H1 (cell line): ENCODE measurements around the gene CAMK2D. TPM values are rescaled to one million over a fixed set of nuclear protein-coding genes. Genes with fewer than 3 reads are reported as not detected.

Experiments used
- CTCF ChIA-PET: fragments of 300-600 bp; sonication (Branson Sonifier 250); formaldehyde crosslinking; loops from one replicate; lab custom pipeline; 2021; ENCODE audit not compliant: partially characterized antibody; lab: Charles Lee
- POLR2A ChIA-PET: fragments of 300-600 bp; sonication (Branson Sonifier 250); formaldehyde crosslinking; loops from one replicate; lab custom pipeline; 2021; ENCODE audit warnings: inconsistent platforms; ENCODE audit not compliant: partially characterized antibody; lab: Charles Lee
- DNase-seq, 2 experiments: peaks; one replicate each; pipeline versions ENCODE4 v3.0.0 to v3.0.0-alpha.2; 2010 to 2022; ENCODE audit warnings: low spot score in 2 of 2, low read depth in 1 of 2, mixed read lengths in 1 of 2
- FAIRE-seq: peaks from 2 replicates; lab custom pipeline; 2011; peaks lifted over from hg19 to GRCh38; lab: Jason Lieb, UNC
- H2AFZ ChIP-seq: 2 replicates; pipeline ENCODE4 v1.8.1; 2012; ENCODE audit warnings: low read length, inconsistent platforms
- H2AK5ac ChIP-seq: 2 replicates; pipeline ENCODE4 v1.6.1; 2013; ENCODE audit warnings: low read depth, low read length
- H2BK120ac ChIP-seq: replicated peaks from 2 replicates; pipeline ENCODE3; 2013; ENCODE audit warnings: low read depth, low read length, inconsistent platforms
- H2BK12ac ChIP-seq: 2 replicates; pipeline ENCODE4 v1.6.1; 2013; ENCODE audit warnings: low read depth, low read length
- H2BK15ac ChIP-seq: 2 replicates; pipeline ENCODE4 v1.6.1; 2013; ENCODE audit warnings: low read length
- H2BK20ac ChIP-seq: 2 replicates; pipeline ENCODE4 v1.6.1; 2013; ENCODE audit warnings: low read length
- H2BK5ac ChIP-seq: 2 replicates; pipeline ENCODE4 v1.6.1; 2013; ENCODE audit warnings: low read depth, low read length
- H3K14ac ChIP-seq: 2 replicates; pipeline ENCODE4 v1.6.1; 2013; ENCODE audit warnings: inconsistent platforms; ENCODE audit not compliant: insufficient read length
- H3K18ac ChIP-seq: 2 replicates; pipeline ENCODE4 v1.6.1; 2013; ENCODE audit warnings: low read length; ENCODE audit errors: extremely low read depth
- H3K23ac ChIP-seq: 2 replicates; pipeline ENCODE4 v1.6.1; 2013; ENCODE audit warnings: inconsistent platforms; ENCODE audit not compliant: insufficient read length
- H3K23me2 ChIP-seq: 2 replicates; pipeline ENCODE4 v1.6.1; 2013; ENCODE audit warnings: low read depth, low read length
- H3K27ac ChIP-seq: 2 replicates; pipeline ENCODE4 v1.6.1; 2011; ENCODE audit warnings: low read depth, low read length, inconsistent platforms
- H3K27me3 ChIP-seq, 4 experiments: replicated peaks in 1 of 4; 1 replicate in 1 of 4; 2 replicates in 3 of 4; pipeline versions ENCODE4 v1.6.1 to v1.8.1; 2011 to 2013; ENCODE audit warnings: low read length in 3 of 4, mild to moderate bottlenecking in 3 of 4, inconsistent platforms in 2 of 4, mixed read lengths in 2 of 4, moderate library complexity in 1 of 4; ENCODE audit not compliant: control insufficient read depth in 3 of 4, insufficient read depth in 3 of 4; ENCODE audit errors: extremely low read depth in 1 of 4
- H3K36me3 ChIP-seq, 4 experiments: 2 replicates each; pipeline versions ENCODE4 v1.6.1 to v1.8.1; 2011 to 2013; ENCODE audit warnings: mild to moderate bottlenecking in 4 of 4, low read length in 3 of 4, moderate library complexity in 2 of 4, control low read depth in 1 of 4, inconsistent platforms in 1 of 4; ENCODE audit not compliant: insufficient read depth in 4 of 4, control insufficient read depth in 2 of 4
- H3K4ac ChIP-seq: replicated peaks from 2 replicates; pipeline ENCODE3; 2013; ENCODE audit warnings: low read length, low read depth, mixed read lengths, inconsistent platforms; ENCODE audit not compliant: insufficient read length
- H3K4me1 ChIP-seq, 4 experiments: replicated peaks in 1 of 4; 1 replicate in 1 of 4; 2 replicates in 3 of 4; pipeline versions ENCODE4 v1.6.1 to v1.8.1; 2011 to 2013; ENCODE audit warnings: low read length in 3 of 4, inconsistent platforms in 2 of 4, mixed read lengths in 1 of 4; ENCODE audit not compliant: insufficient read depth in 4 of 4, control insufficient read depth in 3 of 4
- H3K4me2 ChIP-seq, 2 experiments: 2 replicates each; pipeline versions ENCODE4 v1.6.1 to v1.8.1; 2011 to 2013; ENCODE audit warnings: low read depth in 2 of 2, low read length in 2 of 2, control low read depth in 1 of 2, inconsistent platforms in 1 of 2, mild to moderate bottlenecking in 1 of 2; ENCODE audit not compliant: insufficient read depth in 1 of 2
- H3K4me3 ChIP-seq, 4 experiments: fragments of 200-600, 300-600 bp in 1 of 4; sonication (generic), shearing (Covaris generic), sonication (Bioruptor Twin) in 1 of 4; 2 replicates each; pipeline versions ENCODE4 v1.5.1 to v1.8.1; 2011 to 2016; ENCODE audit warnings: low read length in 4 of 4, low read depth in 3 of 4, control low read depth in 2 of 4, inconsistent platforms in 2 of 4, mild to moderate bottlenecking in 2 of 4, mixed read lengths in 1 of 4, moderate library complexity in 1 of 4; ENCODE audit not compliant: insufficient read depth in 2 of 4; ENCODE audit errors: extremely low read depth in 1 of 4
- H3K56ac ChIP-seq: replicated peaks from 2 replicates; pipeline ENCODE3; 2013; ENCODE audit warnings: low read depth, mild to moderate bottlenecking, mixed read lengths, low read length, inconsistent platforms; ENCODE audit not compliant: insufficient read length
- H3K79me1 ChIP-seq: 2 replicates; pipeline ENCODE4 v1.6.1; 2013; ENCODE audit warnings: low read depth, low read length, control low read depth
- H3K79me2 ChIP-seq, 2 experiments: 2 replicates each; pipeline versions ENCODE4 v1.6.1 to v1.8.1; 2012 to 2013; ENCODE audit warnings: low read length in 2 of 2, mild to moderate bottlenecking in 2 of 2, inconsistent platforms in 1 of 2; ENCODE audit not compliant: insufficient read depth in 2 of 2, control insufficient read depth in 1 of 2
- H3K9ac ChIP-seq, 4 experiments: replicated peaks in 1 of 4; 1 replicate in 1 of 4; 2 replicates in 3 of 4; pipeline versions ENCODE4 v1.6.1 to v1.8.1; 2011 to 2013; ENCODE audit warnings: low read depth in 3 of 4, low read length in 3 of 4, control low read depth in 2 of 4, mild to moderate bottlenecking in 2 of 4, moderate library complexity in 2 of 4, inconsistent platforms in 1 of 4; ENCODE audit errors: extremely low read depth in 1 of 4
- H3K9me3 ChIP-seq, 2 experiments: 2 replicates each; pipeline versions ENCODE4 v1.6.1 to v1.8.1; 2012 to 2013; ENCODE audit warnings: mild to moderate bottlenecking in 2 of 2, moderate library complexity in 2 of 2, control low read depth in 1 of 2, inconsistent platforms in 1 of 2, low read depth in 1 of 2, low read length in 1 of 2, mixed read lengths in 1 of 2; ENCODE audit not compliant: insufficient read depth in 2 of 2
- H4K20me1 ChIP-seq, 2 experiments: replicated peaks in 1 of 2; 2 replicates each; pipeline versions ENCODE3 to v1.8.1; 2011 to 2013; ENCODE audit warnings: inconsistent platforms in 2 of 2, low read length in 2 of 2, mild to moderate bottlenecking in 1 of 2; ENCODE audit not compliant: insufficient read depth in 2 of 2, control insufficient read depth in 1 of 2
- H4K5ac ChIP-seq: 2 replicates; pipeline ENCODE4 v1.6.1; 2013; ENCODE audit warnings: low read length, low read depth, mixed read lengths, inconsistent platforms; ENCODE audit not compliant: insufficient read length
- H4K8ac ChIP-seq: 2 replicates; pipeline ENCODE4 v1.8.0; 2013; ENCODE audit warnings: mild to moderate bottlenecking, moderate library complexity, low read length, inconsistent platforms; ENCODE audit not compliant: insufficient read depth; ENCODE audit errors: extremely low read depth
- H4K91ac ChIP-seq: replicated peaks from 2 replicates; pipeline ENCODE3; 2013; ENCODE audit warnings: low read length, mixed read lengths, inconsistent platforms; ENCODE audit not compliant: insufficient read length
- BRCA1 ChIP-seq: IDR thresholded peaks from 2 replicates; pipeline ENCODE4 v1.6.1; 2012; ENCODE audit warnings: low read depth, low read length, improper control_type of control experiment
- CTCF ChIP-seq, 3 experiments: IDR thresholded peaks; 1 replicate in 2 of 3; 2 replicates in 1 of 3; pipeline versions ENCODE4 v1.5.1 to v1.6.1; 2011; ENCODE audit warnings: low read length in 3 of 3, mild to moderate bottlenecking in 3 of 3, inconsistent platforms in 2 of 3, low read depth in 1 of 3, moderate library complexity in 1 of 3; ENCODE audit not compliant: insufficient read depth in 1 of 3; ENCODE audit errors: control extremely low read depth in 1 of 3
- EZH2 ChIP-seq: fragments of 200-600 bp; sonication (generic); IDR thresholded peaks from 2 replicates; pipeline ENCODE4 v1.7.1; 2012; ENCODE audit warnings: low read depth, mild to moderate bottlenecking, moderate library complexity, low read length, inconsistent platforms; ENCODE audit not compliant: severe bottlenecking
- FOSL1 ChIP-seq: IDR thresholded peaks from 2 replicates; pipeline ENCODE4 v1.6.1; 2011; ENCODE audit warnings: mild to moderate bottlenecking, low read depth, low read length, moderate library complexity; ENCODE audit not compliant: insufficient read depth
- NANOG ChIP-seq: IDR thresholded peaks from 2 replicates; pipeline ENCODE4 v1.6.1; 2011; ENCODE audit warnings: low read length, low read depth, mild to moderate bottlenecking, inconsistent platforms; ENCODE audit not compliant: insufficient read depth, poor library complexity, severe bottlenecking
- POLR2A ChIP-seq, 2 experiments: IDR thresholded peaks; 1 replicate in 1 of 2; 2 replicates in 1 of 2; pipeline ENCODE4 v1.6.1; 2011; ENCODE audit warnings: low read depth in 2 of 2, low read length in 2 of 2, mild to moderate bottlenecking in 2 of 2; ENCODE audit errors: control extremely low read depth in 1 of 2
- SP1 ChIP-seq: IDR thresholded peaks from 2 replicates; pipeline ENCODE4 v1.6.1; 2011; ENCODE audit warnings: low read depth, low read length
- SP2 ChIP-seq: IDR thresholded peaks from 2 replicates; pipeline ENCODE4 v1.6.1; 2012; ENCODE audit warnings: mild to moderate bottlenecking, low read length, inconsistent platforms
- SP4 ChIP-seq: IDR thresholded peaks from 2 replicates; pipeline ENCODE4 v1.6.1; 2012; ENCODE audit warnings: low read length, inconsistent platforms
- SUZ12 ChIP-seq: fragments of 200-600 bp; sonication (generic); IDR thresholded peaks from 2 replicates; pipeline ENCODE4 v1.6.1; 2012; ENCODE audit warnings: mild to moderate bottlenecking, inconsistent platforms, low read length, moderate library complexity, mixed read lengths
- TAF7 ChIP-seq: optimal IDR thresholded peaks from 2 replicates; pipeline ENCODE3; 2011; ENCODE audit warnings: low read depth, mild to moderate bottlenecking, inconsistent platforms, low read length, moderate library complexity, borderline replicate concordance
- TEAD4 ChIP-seq: IDR thresholded peaks from 2 replicates; pipeline ENCODE4 v1.6.1; 2012; ENCODE audit warnings: low read depth, low read length, inconsistent platforms, mixed read lengths
- WGBS, 2 experiments: shearing (Covaris generic) in 1 of 2; methylation state at CpG; one replicate each; pipeline versions ENCODE4 v1.1.6 to v1.1.7; 2013 to 2015; ENCODE audit warnings: low lambda C conversion rate in 2 of 2, mixed read lengths in 2 of 2, inconsistent platforms in 1 of 2, low coverage in 1 of 2, missing lambda C conversion rate in 1 of 2; ENCODE audit not compliant: insufficient replicate concordance in 2 of 2, insufficient coverage in 1 of 2, insufficient read length in 1 of 2; ENCODE audit errors: extremely low coverage in 1 of 2, missing lambda C conversion rate in 1 of 2; 5-methylcytosine and 5-hydroxymethylcytosine counted together
- polyA plus RNA-seq, 7 experiments: library from polyadenylated mRNA; depleted of rRNA in 3 of 7; stranded (reverse) in 5 of 7; unstranded in 2 of 7; fragments of >200 nt in 5 of 7; fragments of 200-250 nt in 2 of 7; gene quantifications; 1 replicate in 5 of 7; 2 replicates in 1 of 7; 4 replicates in 1 of 7; pipeline versions ENCODE4 v1.2.1 to v1.2.3, GENCODE V29; 2011 to 2013; ENCODE audit warnings: missing spikeins in 2 of 7, mixed read lengths in 2 of 7
- total RNA-seq: library from RNA; stranded (reverse); fragmentation: NEBNext Ultra II Directional; extraction: Animal tissue kit (Norgen Biotek cat#: 25700); gene quantifications from 2 replicates; pipeline ENCODE4 v1.2.1, GENCODE V29; 2021

CAMK2D gene
- total and polyA plus RNA-seq, 2 of the 8 experiments (the other 6 are each of a cell fraction or from before 2014, with no cell fraction given) = 3.2 to 7.0 TPM

- ChIA-PET POLR2A (no interaction called here), CTCF (interaction anchor here (1.1 kb wide), 1 partner anchor 203 kb away, joined by 5 read pairs; no protein-coding TSS in a partner anchor)
- WGBS, 2 experiments = 78% methylated on average over 1 of the region's 1 CpG; no CpG with 5 or more reads in 1 of the 2 experiments
- no peak overlapping the region for H2BK5ac ChIP-seq
- H3K56ac ChIP-seq = no peak overlapping the region
- no peak overlapping the region for H3K4ac ChIP-seq
- no peak overlapping the region for H2AFZ ChIP-seq
- H3K23me2 ChIP-seq = no peaks in the 10 kb centered on the region
- H4K20me1 ChIP-seq = no peaks in the 10 kb centered on the region
- H2BK120ac ChIP-seq = no peak overlapping the region
- H3K9me3 ChIP-seq = no peaks in the 10 kb centered on the region
- no peak overlapping the region for H4K91ac ChIP-seq
- no peaks in the 10 kb centered on the region for H3K79me2 ChIP-seq
- no peak overlapping the region for H2BK12ac ChIP-seq
- H3K9ac ChIP-seq = no peak overlapping the region
- no peak overlapping the region for H3K23ac ChIP-seq
- H3K79me1 ChIP-seq = no peaks in the 10 kb centered on the region
- no peak overlapping the region for H3K18ac ChIP-seq
- no peak overlapping the region for H3K4me3 ChIP-seq
- no peak overlapping the region for H2BK20ac ChIP-seq
- H2AK5ac ChIP-seq = no peak overlapping the region
- no peak overlapping the region for H2BK15ac ChIP-seq
- no peak for DNase-seq
- no peak overlapping the region for H3K14ac ChIP-seq
- no peaks in the 10 kb centered on the region; a peak in 1 of 7 replicates for H3K4me1 ChIP-seq
- no peak overlapping the region for H3K27ac ChIP-seq
- H3K4me2 ChIP-seq = no peak overlapping the region
- no peak for FAIRE-seq
- no peaks in the 10 kb centered on the region for H3K36me3 ChIP-seq
- no peaks in the 10 kb centered on the region for H3K27me3 ChIP-seq
- H4K5ac ChIP-seq = no peak overlapping the region
- H4K8ac ChIP-seq = no peak overlapping the region
- TF ChIP-seq TAF7 = no peak
- no peak for TF ChIP-seq SP1
- TF ChIP-seq CTCF (IDR thresholded peaks at IDR 0.05; ENCODE audit: control extremely low read depth in 1 of 3, insufficient read depth in 1 of 3, low read depth in 1 of 3, low read length in 3 of 3) = no peak
- TF ChIP-seq SP2 = no peak
- TF ChIP-seq FOSL1 = no peak
- TF ChIP-seq BRCA1 = no peak
- no peak for TF ChIP-seq POLR2A (IDR thresholded peaks at IDR 0.05; ENCODE audit: control extremely low read depth in 1 of 2, low read depth in 2 of 2, low read length in 2 of 2)
- no peak for TF ChIP-seq EZH2
- no peak for TF ChIP-seq SUZ12
- no peak for TF ChIP-seq TEAD4
- TF ChIP-seq SP4 = no peak
- TF ChIP-seq NANOG = no peak
Measured at GRCh38 chr4:113750734-113751133, 10.8 kb downstream of the CAMK2D start.
